ENCODE results near the gene DUSP10. TPM values are rescaled to one million over a fixed set of nuclear protein-coding genes. Genes with fewer than 3 reads are reported as not detected.

Gene DUSP10
- 62.2 and 69.5 TPM in 2 replicates for total RNA-seq

DNA sequence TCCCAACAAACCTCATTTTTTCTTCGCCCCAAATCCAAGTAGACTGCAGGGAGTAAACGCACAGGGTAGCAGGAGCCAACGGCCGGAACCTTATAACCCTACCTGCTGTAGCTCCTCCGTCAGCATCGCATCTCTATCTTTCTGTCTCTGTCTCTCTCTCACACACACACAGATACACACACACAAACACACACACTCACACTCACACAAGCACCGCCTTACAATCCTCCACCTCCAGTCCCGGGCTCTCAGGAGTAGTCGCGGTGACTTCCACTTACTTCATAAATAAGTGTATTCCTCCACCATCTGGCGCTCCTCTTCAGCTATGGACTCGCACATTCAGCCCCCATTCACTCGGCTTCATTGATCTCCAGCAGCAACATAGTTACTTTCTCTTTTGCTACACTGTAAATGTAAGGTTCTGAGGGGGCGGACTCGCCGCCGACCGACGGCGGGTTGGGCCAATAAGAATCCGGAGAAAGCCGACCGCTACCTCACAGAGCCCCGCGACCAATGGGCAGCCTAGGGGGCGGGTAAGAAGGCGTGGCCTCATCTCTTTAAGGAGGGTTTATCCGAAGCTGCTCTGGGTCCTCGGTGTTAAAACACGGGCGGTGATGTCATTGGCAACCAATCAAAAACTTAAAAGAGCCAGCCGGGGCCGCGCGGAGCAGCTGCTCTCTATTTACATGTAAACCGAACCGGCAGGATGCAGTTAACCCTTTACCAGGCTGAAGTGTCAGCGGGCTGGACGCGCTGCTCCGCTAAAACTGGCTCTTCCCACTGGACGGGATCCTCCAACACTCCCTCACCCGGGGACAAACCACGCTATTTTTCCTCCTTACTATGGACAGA lies at the start of gene DUSP10:
Gene DUSP10, minus strand, starts transcription at position 387 of the 852 bp plus-strand sequence. CDS start 2,345 bp downstream, outside the sequence.
- Histone ChIP-seq H3K79me2 (ENCODE audit: insufficient read depth, low read length) (peaks cover 49% of the 10 kb centered on the region), H3K4me2 (ENCODE audit: insufficient read depth, low read length) (peak within 1 kb of the TSS; percentile 97)

DNA sequence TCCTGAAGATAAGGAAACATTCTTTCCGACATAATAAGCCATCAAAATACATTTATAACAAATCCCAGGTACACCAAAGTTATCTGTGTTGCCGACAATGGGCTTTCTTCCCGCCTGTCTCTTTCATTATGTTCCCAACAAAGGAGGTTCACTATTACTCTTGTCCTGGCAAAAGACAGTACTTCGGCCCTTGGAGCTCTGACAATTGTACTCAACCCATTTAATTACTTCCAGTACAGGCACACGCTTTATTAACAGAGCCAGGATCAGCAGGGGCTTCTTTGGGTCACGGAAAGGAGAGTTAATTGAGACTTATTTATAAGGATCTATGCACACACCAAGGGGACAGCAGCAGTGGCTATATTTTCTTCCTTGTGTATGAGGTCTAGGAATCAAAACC lies 46.6 kb upstream of the DUSP10 start:
- no peak overlapping the region for H3K27ac ChIP-seq (ENCODE audit: low read depth, low read length)

More for the DNA sequence above, at the start of gene DUSP10:
- H2AFZ ChIP-seq (ENCODE audit: low read length): peak within 1 kb of the TSS; percentile 93
- peak; percentile 99 for DNase-seq (ENCODE audit: insufficient read length, low spot score, missing footprints)
- TF ChIP-seq CTCF (IDR thresholded peaks at IDR 0.05; ENCODE audit: extremely low read depth, low read depth, low read length): no peak
- H3K27me3 ChIP-seq (ENCODE audit: insufficient read depth, low read length): no peaks in the 10 kb centered on the region
- H3K4me1 ChIP-seq (ENCODE audit: insufficient read depth, low read length): peaks cover 11% of the 10 kb centered on the region
- no peaks in the 10 kb centered on the region for H3K9me3 ChIP-seq (ENCODE audit: low read depth, low read length)
- peaks cover 27% of the 10 kb centered on the region for H3K36me3 ChIP-seq (ENCODE audit: insufficient read depth, low read length)
- peak within 1 kb of the TSS; percentile 86 for H3K4me3 ChIP-seq (ENCODE audit: insufficient read depth, low read length)
- H4K20me1 ChIP-seq (ENCODE audit: insufficient read depth, low read length): peaks cover 32% of the 10 kb centered on the region
- peak within 1 kb of the TSS; percentile 99 for H3K27ac ChIP-seq (ENCODE audit: low read depth, low read length)

GRCh38 chr1:221786647-221787046 lies 44.8 kb upstream of the DUSP10 start:
- no peaks in the 10 kb centered on the region for H3K36me3 ChIP-seq (ENCODE audit: insufficient read depth, low read length)
- no peaks in the 10 kb centered on the region for H3K4me1 ChIP-seq (ENCODE audit: insufficient read depth, low read length)
- no peak for TF ChIP-seq CTCF (IDR thresholded peaks at IDR 0.05; ENCODE audit: extremely low read depth, low read depth, low read length)
- H4K20me1 ChIP-seq (ENCODE audit: insufficient read depth, low read length): no peaks in the 10 kb centered on the region
- H3K79me2 ChIP-seq (ENCODE audit: insufficient read depth, low read length): no peaks in the 10 kb centered on the region
- H3K4me2 ChIP-seq (ENCODE audit: insufficient read depth, low read length): no peak overlapping the region
- no peaks in the 10 kb centered on the region for H3K9me3 ChIP-seq (ENCODE audit: low read depth, low read length)
- H3K27me3 ChIP-seq (ENCODE audit: insufficient read depth, low read length): no peaks in the 10 kb centered on the region
- DNase-seq (ENCODE audit: insufficient read length, low spot score, missing footprints): no peak
- no peak overlapping the region for H3K4me3 ChIP-seq (ENCODE audit: insufficient read depth, low read length)
- no peak overlapping the region for H2AFZ ChIP-seq (ENCODE audit: low read length)
- H3K27ac ChIP-seq (ENCODE audit: low read depth, low read length): no peak overlapping the region

More for the DNA sequence above, 46.6 kb upstream of the DUSP10 start:
- H3K9me3 ChIP-seq (ENCODE audit: low read depth, low read length): no peaks in the 10 kb centered on the region
- no peaks in the 10 kb centered on the region for H3K27me3 ChIP-seq (ENCODE audit: insufficient read depth, low read length)
- H3K79me2 ChIP-seq (ENCODE audit: insufficient read depth, low read length): no peaks in the 10 kb centered on the region
- no peaks in the 10 kb centered on the region for H3K36me3 ChIP-seq (ENCODE audit: insufficient read depth, low read length)
- no peak for TF ChIP-seq CTCF (IDR thresholded peaks at IDR 0.05; ENCODE audit: extremely low read depth, low read depth, low read length)
- no peak for DNase-seq (ENCODE audit: insufficient read length, low spot score, missing footprints)
- no peaks in the 10 kb centered on the region for H4K20me1 ChIP-seq (ENCODE audit: insufficient read depth, low read length)
- H2AFZ ChIP-seq (ENCODE audit: low read length): no peak overlapping the region
- no peak overlapping the region for H3K4me3 ChIP-seq (ENCODE audit: insufficient read depth, low read length)
- no peak overlapping the region for H3K4me2 ChIP-seq (ENCODE audit: insufficient read depth, low read length)
- peaks cover under 1% of the 10 kb centered on the region for H3K4me1 ChIP-seq (ENCODE audit: insufficient read depth, low read length)

GRCh38 chr1:221783936-221784335 lies 42.0 kb upstream of the DUSP10 start:
- no peaks in the 10 kb centered on the region for H3K36me3 ChIP-seq (ENCODE audit: insufficient read depth, low read length)
- no peaks in the 10 kb centered on the region for H3K27me3 ChIP-seq (ENCODE audit: insufficient read depth, low read length)
- no peak overlapping the region for H3K4me2 ChIP-seq (ENCODE audit: insufficient read depth, low read length)
- no peak for TF ChIP-seq CTCF (IDR thresholded peaks at IDR 0.05; ENCODE audit: extremely low read depth, low read depth, low read length)
- no peak overlapping the region for H2AFZ ChIP-seq (ENCODE audit: low read length)
- no peak overlapping the region for H3K27ac ChIP-seq (ENCODE audit: low read depth, low read length)
- no peak overlapping the region for H3K4me3 ChIP-seq (ENCODE audit: insufficient read depth, low read length)
- no peaks in the 10 kb centered on the region for H4K20me1 ChIP-seq (ENCODE audit: insufficient read depth, low read length)
- no peaks in the 10 kb centered on the region for H3K9me3 ChIP-seq (ENCODE audit: low read depth, low read length)
- H3K79me2 ChIP-seq (ENCODE audit: insufficient read depth, low read length): no peaks in the 10 kb centered on the region
- DNase-seq (ENCODE audit: insufficient read length, low spot score, missing footprints): no peak
- H3K4me1 ChIP-seq (ENCODE audit: insufficient read depth, low read length): no peaks in the 10 kb centered on the region

Data from osteoblast (primary cell).